Gastrocnemius medialis (tissue), 4 donors: ENCODE data around the gene DCC.
"Not testable (repeated sequence)": the region's sequence is repeated elsewhere in the genome, so short reads cannot be mapped to it uniquely, and the experiment has no call there.

Experiments used
- CTCF ChIP-seq, 5 experiments: fragments of 450-650 bp in 3 of 5; fragments of 200-600 bp in 2 of 5; sonication (generic) in 2 of 5; IDR thresholded peaks in 4 of 5; conservative IDR thresholded peaks in 1 of 5; 1 replicate in 4 of 5; 2 replicates in 1 of 5; pipeline ENCODE4 v1.5.1; 2016 to 2019; ENCODE audit warnings: antibody characterized with exemption in 5 of 5, mild to moderate bottlenecking in 3 of 5, moderate library complexity in 3 of 5
- POLR2A ChIP-seq, 2 donors: fragments of 450-650 bp; IDR thresholded peaks; one replicate each; pipeline ENCODE4 v1.6.1; 2017; ENCODE audit warnings: antibody characterized with exemption in 2 of 2, mild to moderate bottlenecking in 2 of 2, moderate library complexity in 2 of 2

GRCh38 chr18:52366851-52367250 lies 26.9 kb downstream of the DCC start:
- TF ChIP-seq CTCF (IDR thresholded peaks at IDR 0.05 in 4 of 5, conservative IDR thresholded peaks at IDR 0.05 in 1 of 5); POLR2A (IDR thresholded peaks at IDR 0.05): not testable (repeated sequence)
